Measurements from ENCODE around the gene SEC31B. TPM values are rescaled to one million over a fixed set of nuclear protein-coding genes. Genes with fewer than 3 reads are reported as not detected.

Gene SEC31B
- total RNA-seq, 5 donors from 2014 or later (not counting 1 experiment from before 2014, with no cell fraction given): 47.6 to 80.6 (median 50.2) TPM

- peaks cover 4 to 17% of the 10 kb centered on the region in 2 experiments for H3K4me1 ChIP-seq (ENCODE audit: control insufficient read depth in 1 of 2, extremely low read depth in 1 of 2, insufficient read depth in 2 of 2, low read length in 2 of 2)
- peaks cover 2 to 17% of the 10 kb centered on the region in 2 experiments for H3K27me3 ChIP-seq (replicated peaks in 1 of 2; ENCODE audit: control insufficient read depth in 2 of 2, extremely low read depth in 1 of 2, insufficient read depth in 2 of 2, low read length in 1 of 2)
- Mint-ChIP-seq H3K4me1 (peaks cover 11 to 22% (median 14%) of the 10 kb centered on the region in 3 donors), H3K36me3 (peaks cover 32% of the 10 kb centered on the region), H3K9me3 (no peaks in the 10 kb centered on the region), H3K4me3 (no peak overlapping the region), H3K27me3 (peaks cover 5% of the 10 kb centered on the region in 2 donors), H3K27ac (no peak overlapping the region)
- ATAC-seq (replicated peaks in 1 of 4) (no peak), DNase-seq (no peak)
- WGBS (ENCODE audit: insufficient coverage): no CpG with 5 or more reads among the region's 8 CpGs
- H3K36me3 ChIP-seq (ENCODE audit: control insufficient read depth in 2 of 2, extremely low read depth in 1 of 2, insufficient read depth in 1 of 2, low read length in 1 of 2): peaks cover 14 to 38% of the 10 kb centered on the region in 2 donors
- ChIA-PET CTCF (interaction anchor here (0.8 to 6.7 kb wide), 5 partner anchors 23 to 37 kb away, joined by 3 to 61 read pairs (median 4); no protein-coding TSS in a partner anchor), POLR2A (no interaction called here)
- H3K27ac ChIP-seq (ENCODE audit: low read length): no peak overlapping the region
- no peaks in the 10 kb centered on the region for H3K9me3 ChIP-seq
- H3K4me3 ChIP-seq (ENCODE audit: control insufficient read depth in 1 of 2, extremely low read depth in 1 of 2, low read length in 1 of 2): no peak overlapping the region
Measured at GRCh38 chr10:100485366-100485765, 34.3 kb downstream of the SEC31B start.

DNA sequence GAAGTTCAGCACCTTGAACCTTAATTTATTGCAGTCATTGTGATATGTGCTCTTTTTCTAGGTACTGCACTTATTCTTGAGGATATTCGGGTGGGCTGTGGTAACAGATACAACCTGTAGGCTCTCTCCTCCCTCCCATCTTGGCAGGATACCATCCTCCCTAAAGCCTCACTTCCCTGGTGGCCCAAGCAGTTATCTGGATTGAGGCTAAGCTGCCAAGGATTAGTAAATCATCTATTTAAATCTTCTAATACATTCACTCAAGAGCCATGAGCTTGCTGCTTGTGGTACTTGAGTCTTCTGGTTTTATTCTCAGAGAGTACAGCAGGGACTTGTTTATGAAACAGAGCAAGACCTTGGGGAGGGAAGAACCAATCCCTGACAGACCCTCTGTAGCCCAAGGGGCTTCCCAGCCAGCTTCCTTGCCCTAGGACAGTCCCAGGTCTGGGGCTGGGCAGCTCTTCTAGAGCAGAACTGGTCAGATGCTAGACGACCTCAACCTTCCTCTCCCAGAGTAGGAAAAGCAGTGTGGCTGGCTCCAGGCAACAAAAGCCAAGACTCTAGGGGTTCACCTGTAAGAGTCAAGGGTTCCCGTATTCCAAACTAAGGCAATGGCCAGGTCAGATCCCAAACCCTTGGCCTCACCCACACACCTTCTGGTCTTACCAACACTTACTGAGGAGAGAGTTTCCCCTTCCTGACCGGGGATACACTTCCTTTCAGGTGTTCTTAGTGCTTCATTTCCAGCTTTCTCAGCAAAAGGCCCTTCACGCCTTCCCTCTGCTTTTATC, 35.6 kb downstream of the SEC31B start:
- H3K4me3 ChIP-seq (ENCODE audit: control insufficient read depth in 1 of 2, extremely low read depth in 1 of 2, low read length in 1 of 2): no peak overlapping the region
- Mint-ChIP-seq H3K27me3 (peaks cover 10 to 16% of the 10 kb centered on the region in 2 donors), H3K27ac (no peak overlapping the region), H3K36me3 (peaks cover 21% of the 10 kb centered on the region), H3K4me3 (peak overlapping the region in 2 of 3 donors; percentile 29 to 85), H3K9me3 (no peaks in the 10 kb centered on the region), H3K4me1 (peaks cover 11 to 22% (median 14%) of the 10 kb centered on the region in 3 donors)
- WGBS (ENCODE audit: insufficient coverage): 86% methylated on average over 2 of the region's 5 CpGs
- no peak overlapping the region for H3K27ac ChIP-seq (ENCODE audit: low read length)
- H3K9me3 ChIP-seq: no peaks in the 10 kb centered on the region
- ATAC-seq (replicated peaks in 1 of 4): no peak
- peaks cover 4 to 17% of the 10 kb centered on the region in 2 experiments for H3K4me1 ChIP-seq (ENCODE audit: control insufficient read depth in 1 of 2, extremely low read depth in 1 of 2, insufficient read depth in 2 of 2, low read length in 2 of 2)
- no peak for DNase-seq
- ChIA-PET POLR2A (no interaction called here), CTCF (interaction anchor here (0.8 to 6.7 kb wide), 9 partner anchors 12 to 111 kb away, joined by 3 to 61 read pairs (median 6); partner anchors contain the start of gene HIF1AN (in 1 of the 2))
- H3K36me3 ChIP-seq (ENCODE audit: control insufficient read depth in 2 of 2, extremely low read depth in 1 of 2, insufficient read depth in 1 of 2, low read length in 1 of 2): peaks cover 14 to 25% of the 10 kb centered on the region in 2 donors
- H3K27me3 ChIP-seq (replicated peaks in 1 of 2; ENCODE audit: control insufficient read depth in 2 of 2, extremely low read depth in 1 of 2, insufficient read depth in 2 of 2, low read length in 1 of 2): peaks cover 2 to 22% of the 10 kb centered on the region in 2 experiments

DNA sequence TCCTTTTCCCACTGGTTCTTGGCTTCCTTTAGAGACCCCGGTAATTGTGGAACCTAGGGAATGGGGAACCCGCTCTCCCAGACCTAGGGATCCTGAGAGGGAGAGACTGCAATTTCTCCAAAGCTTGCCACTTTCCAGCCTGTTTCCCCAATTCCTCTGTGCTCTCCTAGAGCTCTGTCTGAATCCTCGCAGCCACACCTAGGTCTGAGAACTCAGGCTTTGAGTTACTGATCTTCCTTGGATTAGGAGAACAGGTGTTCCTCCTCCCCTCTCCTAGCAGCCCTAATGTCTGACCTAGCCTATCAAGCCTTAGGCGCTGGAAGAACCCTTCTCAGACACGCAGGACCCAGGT, 36.9 kb downstream of the SEC31B start:
- peaks cover 10 to 16% of the 10 kb centered on the region in 2 donors for H3K36me3 ChIP-seq (ENCODE audit: control insufficient read depth in 2 of 2, extremely low read depth in 1 of 2, insufficient read depth in 1 of 2, low read length in 1 of 2)
- Mint-ChIP-seq H3K27me3 (peaks cover 17 to 23% of the 10 kb centered on the region in 2 donors), H3K9me3 (no peaks in the 10 kb centered on the region), H3K27ac (no peak overlapping the region), H3K4me3 (peak overlapping the region; percentile 79 to 86 (median 85)), H3K4me1 (peaks cover 11 to 22% (median 14%) of the 10 kb centered on the region in 3 donors), H3K36me3 (peaks cover 15% of the 10 kb centered on the region)
- H3K27me3 ChIP-seq (replicated peaks in 1 of 2; ENCODE audit: control insufficient read depth in 2 of 2, extremely low read depth in 1 of 2, insufficient read depth in 2 of 2, low read length in 1 of 2): peaks cover 2 to 22% of the 10 kb centered on the region in 2 experiments
- POLR2A ChIA-PET: no interaction called here
- CTCF ChIA-PET: interaction anchor here (0.6 to 6.7 kb wide), 16 partner anchors 11 to 135 kb away, joined by 3 to 61 read pairs (median 4); partner anchors contain the start of gene HIF1AN (in 1 of the 2)
- whole genome bisulfite sequencing (ENCODE audit: insufficient coverage): 81% methylated on average over 3 of the region's 5 CpGs
- no peak for ATAC-seq (replicated peaks in 1 of 4)
- peaks cover 4 to 17% of the 10 kb centered on the region in 2 experiments for H3K4me1 ChIP-seq (ENCODE audit: control insufficient read depth in 1 of 2, extremely low read depth in 1 of 2, insufficient read depth in 2 of 2, low read length in 2 of 2)
- H3K27ac ChIP-seq (ENCODE audit: low read length): no peak overlapping the region
- peak overlapping the region; percentile 53 to 80 for H3K4me3 ChIP-seq (ENCODE audit: control insufficient read depth in 1 of 2, extremely low read depth in 1 of 2, low read length in 1 of 2)
- no peak for DNase-seq
- no peaks in the 10 kb centered on the region for H3K9me3 ChIP-seq

DNA sequence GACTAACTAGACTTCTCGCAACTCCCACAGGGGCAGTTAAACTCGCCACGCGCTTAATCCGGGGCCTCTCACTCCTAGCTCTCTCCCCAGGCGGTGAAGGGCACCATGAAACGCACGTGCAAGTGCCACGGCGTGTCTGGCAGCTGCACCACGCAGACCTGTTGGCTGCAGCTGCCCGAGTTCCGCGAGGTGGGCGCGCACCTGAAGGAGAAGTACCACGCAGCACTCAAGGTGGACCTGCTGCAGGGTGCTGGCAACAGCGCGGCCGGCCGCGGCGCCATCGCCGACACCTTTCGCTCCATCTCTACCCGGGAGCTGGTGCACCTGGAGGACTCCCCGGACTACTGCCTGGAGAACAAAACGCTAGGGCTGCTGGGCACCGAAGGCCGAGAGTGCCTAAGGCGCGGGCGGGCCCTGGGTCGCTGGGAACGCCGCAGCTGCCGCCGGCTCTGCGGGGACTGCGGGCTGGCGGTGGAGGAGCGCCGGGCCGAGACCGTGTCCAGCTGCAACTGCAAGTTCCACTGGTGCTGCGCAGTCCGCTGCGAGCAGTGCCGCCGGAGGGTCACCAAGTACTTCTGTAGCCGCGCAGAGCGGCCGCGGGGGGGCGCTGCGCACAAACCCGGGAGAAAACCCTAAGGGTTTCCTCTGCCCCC, 37.4 kb downstream of the SEC31B start:
- H3K4me1 Mint-ChIP-seq: peaks cover 11 to 22% (median 14%) of the 10 kb centered on the region in 3 donors
- Histone ChIP-seq H3K27ac (ENCODE audit: low read length) (no peak overlapping the region), H3K27me3 (replicated peaks in 1 of 2; ENCODE audit: control insufficient read depth in 2 of 2, extremely low read depth in 1 of 2, insufficient read depth in 2 of 2, low read length in 1 of 2) (peaks cover 2 to 22% of the 10 kb centered on the region in 2 experiments), H3K4me1 (ENCODE audit: control insufficient read depth in 1 of 2, extremely low read depth in 1 of 2, insufficient read depth in 2 of 2, low read length in 2 of 2) (peaks cover 4 to 17% of the 10 kb centered on the region in 2 experiments), H3K4me3 (ENCODE audit: control insufficient read depth in 1 of 2, extremely low read depth in 1 of 2, low read length in 1 of 2) (peak overlapping the region; percentile 53 to 80), H3K9me3 (no peaks in the 10 kb centered on the region), H3K36me3 (ENCODE audit: control insufficient read depth in 2 of 2, extremely low read depth in 1 of 2, insufficient read depth in 1 of 2, low read length in 1 of 2) (peaks cover 9 to 14% of the 10 kb centered on the region in 2 donors)
- H3K27me3 Mint-ChIP-seq: peaks cover 17 to 23% of the 10 kb centered on the region in 2 donors
- no peaks in the 10 kb centered on the region for H3K9me3 Mint-ChIP-seq
- H3K27ac Mint-ChIP-seq: no peak overlapping the region
- peaks cover 15% of the 10 kb centered on the region for H3K36me3 Mint-ChIP-seq
- DNase-seq (peak; percentile 29 to 84 (median 56)), ATAC-seq (replicated peaks in 1 of 4) (peak; percentile 65 to 70 (median 68))
- under 1% methylated on average over 57 of the region's 59 CpGs for WGBS (ENCODE audit: insufficient coverage)
- ChIA-PET POLR2A (interaction anchor here in 1 of 2 donors (0.6 kb wide), 1 partner anchor 16 kb away, joined by 3 read pairs; no protein-coding TSS in a partner anchor), CTCF (interaction anchor here (0.6 to 6.7 kb wide), 22 partner anchors 8 to 147 kb away, joined by 3 to 61 read pairs (median 4); partner anchors contain the start of gene HIF1AN (in 1 of the 2))
- H3K4me3 Mint-ChIP-seq: peak overlapping the region; percentile 79 to 86 (median 85)

GRCh38 chr10:100481462-100482081, 38.1 kb downstream of the SEC31B start:
- H3K4me3 Mint-ChIP-seq: peak overlapping the region; percentile 79 to 86 (median 85)
- H3K4me3 ChIP-seq (ENCODE audit: control insufficient read depth in 1 of 2, extremely low read depth in 1 of 2, low read length in 1 of 2): peak overlapping the region; percentile 53 to 80
- H3K27ac Mint-ChIP-seq: no peak overlapping the region
- H3K27ac ChIP-seq (ENCODE audit: low read length): no peak overlapping the region
- H3K36me3 ChIP-seq (ENCODE audit: control insufficient read depth in 2 of 2, extremely low read depth in 1 of 2, insufficient read depth in 1 of 2, low read length in 1 of 2): peaks cover 7 to 8% of the 10 kb centered on the region in 2 donors
- peaks cover 11 to 22% (median 14%) of the 10 kb centered on the region in 3 donors for H3K4me1 Mint-ChIP-seq
- peaks cover 4 to 17% of the 10 kb centered on the region in 2 experiments for H3K4me1 ChIP-seq (ENCODE audit: control insufficient read depth in 1 of 2, extremely low read depth in 1 of 2, insufficient read depth in 2 of 2, low read length in 2 of 2)
- peaks cover 2 to 22% of the 10 kb centered on the region in 2 experiments for H3K27me3 ChIP-seq (replicated peaks in 1 of 2; ENCODE audit: control insufficient read depth in 2 of 2, extremely low read depth in 1 of 2, insufficient read depth in 2 of 2, low read length in 1 of 2)
- 4% methylated on average over 10 of the region's 19 CpGs for WGBS (ENCODE audit: insufficient coverage)
- H3K9me3 Mint-ChIP-seq: no peaks in the 10 kb centered on the region
- ATAC-seq (replicated peaks in 1 of 4): peak; percentile 91 to 93 (median 92)
- DNase-seq: peak; percentile 76 to 100 (median 90)
- peaks cover 8% of the 10 kb centered on the region for H3K36me3 Mint-ChIP-seq
- POLR2A ChIA-PET: interaction anchor here in 1 of 2 donors (0.6 kb wide), 1 partner anchor 15 kb away, joined by 3 read pairs; no protein-coding TSS in a partner anchor
- peaks cover 17 to 23% of the 10 kb centered on the region in 2 donors for H3K27me3 Mint-ChIP-seq
- CTCF ChIA-PET: interaction anchor here (0.6 to 6.7 kb wide), 15 partner anchors 7 to 146 kb away, joined by 3 to 61 read pairs (median 4); no protein-coding TSS in a partner anchor
- H3K9me3 ChIP-seq: no peaks in the 10 kb centered on the region
